BJ (cell line): ENCODE results near the gene PDHX. TPM values are rescaled to one million over a fixed set of nuclear protein-coding genes. Genes with fewer than 3 reads are reported as not detected.
A peak's percentile ranks its signal among the peaks of the same experiment; 100 is the strongest.

Source experiments
- CTCF ChIA-PET: fragments of 350-600 bp; formaldehyde crosslinking; extraction: SDS; loops from one replicate; lab custom pipeline; 2021; ENCODE audit warnings: antibody characterized with exemption, inconsistent platforms; lab: Yijun Ruan, JAX
- POLR2A ChIA-PET: fragments of 300-600 bp; sonication (Branson Sonifier 250); formaldehyde crosslinking; extraction: SDS; loops from one replicate; lab custom pipeline; 2021; ENCODE audit warnings: antibody characterized with exemption; lab: Charles Lee
- DNase-seq: peaks from one replicate; pipeline ENCODE4 v3.0.0-alpha.2; 2011; ENCODE audit warnings: low read depth
- H3K27me3 ChIP-seq: 2 replicates; pipeline ENCODE4 v1.6.0; 2011; ENCODE audit warnings: low read length; ENCODE audit not compliant: control insufficient read depth, insufficient read depth
- H3K36me3 ChIP-seq: 2 replicates; pipeline ENCODE4 v1.5.1; 2011; ENCODE audit warnings: low read length; ENCODE audit not compliant: control insufficient read depth, insufficient read depth
- H3K4me3 ChIP-seq: 2 replicates; pipeline ENCODE4 v1.5.1; 2011; ENCODE audit warnings: low read depth, mild to moderate bottlenecking, control low read depth, low read length
- polyA plus RNA-seq: library from polyadenylated mRNA; depleted of rRNA; stranded (reverse); fragments of >200 nt; gene quantifications from 2 replicates; pipeline ENCODE4 v1.2.3, GENCODE V29; 2011
- TF ChIP-seq, protein P1 (sequence below): IDR thresholded peaks from 2 replicates; pipeline ENCODE4 v1.5.1; 2011; ENCODE audit warnings: low read depth, mild to moderate bottlenecking, control low read depth, inconsistent platforms, low read length, moderate library complexity; ENCODE audit not compliant: insufficient read depth

PDHX gene
- polyA plus RNA-seq, 1 experiment = 21.7 TPM

DNA sequence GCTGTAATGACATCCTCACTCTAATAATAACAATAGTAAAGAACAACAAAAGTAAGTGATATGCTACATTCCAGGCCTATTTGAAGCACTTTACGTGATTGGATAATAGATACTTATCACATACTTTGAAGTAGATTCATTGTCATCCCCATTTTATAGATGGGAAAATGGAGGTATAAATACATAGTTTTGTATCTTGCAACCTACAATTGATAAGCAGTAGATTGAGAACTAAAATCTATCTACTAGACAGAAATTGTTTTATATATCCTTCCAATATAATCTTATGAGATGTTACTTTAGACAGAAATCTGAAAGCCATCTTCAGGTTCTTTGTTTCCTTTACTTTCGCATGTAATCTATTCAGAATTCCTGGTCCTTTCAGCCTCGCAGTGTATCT, 118.0 kb downstream of the PDHX start:
- TF ChIP-seq, protein P1, sequence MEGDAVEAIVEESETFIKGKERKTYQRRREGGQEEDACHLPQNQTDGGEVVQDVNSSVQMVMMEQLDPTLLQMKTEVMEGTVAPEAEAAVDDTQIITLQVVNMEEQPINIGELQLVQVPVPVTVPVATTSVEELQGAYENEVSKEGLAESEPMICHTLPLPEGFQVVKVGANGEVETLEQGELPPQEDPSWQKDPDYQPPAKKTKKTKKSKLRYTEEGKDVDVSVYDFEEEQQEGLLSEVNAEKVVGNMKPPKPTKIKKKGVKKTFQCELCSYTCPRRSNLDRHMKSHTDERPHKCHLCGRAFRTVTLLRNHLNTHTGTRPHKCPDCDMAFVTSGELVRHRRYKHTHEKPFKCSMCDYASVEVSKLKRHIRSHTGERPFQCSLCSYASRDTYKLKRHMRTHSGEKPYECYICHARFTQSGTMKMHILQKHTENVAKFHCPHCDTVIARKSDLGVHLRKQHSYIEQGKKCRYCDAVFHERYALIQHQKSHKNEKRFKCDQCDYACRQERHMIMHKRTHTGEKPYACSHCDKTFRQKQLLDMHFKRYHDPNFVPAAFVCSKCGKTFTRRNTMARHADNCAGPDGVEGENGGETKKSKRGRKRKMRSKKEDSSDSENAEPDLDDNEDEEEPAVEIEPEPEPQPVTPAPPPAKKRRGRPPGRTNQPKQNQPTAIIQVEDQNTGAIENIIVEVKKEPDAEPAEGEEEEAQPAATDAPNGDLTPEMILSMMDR = no peak
- no peaks in the 10 kb centered on the region for H3K27me3 ChIP-seq
- no peak for DNase-seq
- CTCF ChIA-PET = interaction anchor here (0.6 to 1.0 kb wide), 3 partner anchors 11 to 19 kb away, joined by 3 read pairs; no protein-coding TSS in a partner anchor
- H3K36me3 ChIP-seq = no peaks in the 10 kb centered on the region
- POLR2A ChIA-PET = no interaction called here
- H3K4me3 ChIP-seq = no peak overlapping the region

DNA sequence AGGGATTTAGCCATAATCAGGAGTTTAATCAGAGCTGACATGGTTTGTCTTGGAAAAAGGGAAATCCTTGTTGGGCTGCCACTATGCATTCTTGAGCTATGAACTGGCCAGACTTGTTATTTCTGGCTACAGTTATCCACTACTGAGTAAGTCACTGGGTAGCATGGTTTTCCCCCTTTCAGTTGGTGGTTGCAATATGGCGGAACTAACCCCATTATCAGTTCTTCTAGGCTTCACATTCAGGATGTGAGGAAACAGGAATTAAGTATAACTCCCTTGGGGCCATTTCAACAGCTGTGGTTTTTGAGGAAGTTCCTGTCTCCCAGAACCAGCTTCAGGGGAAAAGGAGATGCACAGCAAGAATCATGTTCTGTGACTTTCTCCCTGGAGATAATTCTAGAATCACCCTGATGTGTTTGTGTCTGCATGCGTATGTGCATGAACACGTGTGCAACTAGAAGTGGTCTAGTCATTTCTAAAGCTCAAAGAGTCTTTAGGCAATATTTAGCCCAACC, 119.5 kb downstream of the PDHX start:
- POLR2A ChIA-PET = no interaction called here
- Histone ChIP-seq H3K4me3 (no peak overlapping the region), H3K27me3 (no peaks in the 10 kb centered on the region), H3K36me3 (no peaks in the 10 kb centered on the region)
- CTCF ChIA-PET = no interaction called here
- TF ChIP-seq, protein P1 = no peak
- DNase-seq = peak; percentile 87

DNA sequence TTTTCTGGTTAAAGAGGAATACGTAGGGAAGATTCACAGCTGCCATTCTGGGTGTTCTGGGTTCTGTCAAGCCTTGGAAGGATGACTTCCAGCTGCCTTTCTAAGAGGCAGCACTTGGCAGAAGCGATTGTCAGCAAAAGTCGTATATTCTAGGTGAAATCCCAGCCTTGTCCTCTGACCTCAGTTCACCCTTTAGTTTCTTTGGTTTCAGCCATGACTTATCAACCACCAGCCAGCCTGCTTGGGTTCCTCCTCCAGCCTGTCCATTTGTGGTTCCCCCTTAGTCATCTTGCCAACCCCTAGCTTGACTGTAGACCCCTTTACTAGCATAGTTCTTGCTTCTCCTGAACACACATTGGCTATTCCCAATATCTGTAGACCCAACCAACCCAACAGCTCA, 120.2 kb downstream of the PDHX start:
- no peak overlapping the region for H3K4me3 ChIP-seq
- ChIA-PET POLR2A (no interaction called here), CTCF (no interaction called here)
- no peaks in the 10 kb centered on the region for H3K36me3 ChIP-seq
- no peaks in the 10 kb centered on the region for H3K27me3 ChIP-seq
- no peak for DNase-seq
- TF ChIP-seq, protein P1 = no peak

DNA sequence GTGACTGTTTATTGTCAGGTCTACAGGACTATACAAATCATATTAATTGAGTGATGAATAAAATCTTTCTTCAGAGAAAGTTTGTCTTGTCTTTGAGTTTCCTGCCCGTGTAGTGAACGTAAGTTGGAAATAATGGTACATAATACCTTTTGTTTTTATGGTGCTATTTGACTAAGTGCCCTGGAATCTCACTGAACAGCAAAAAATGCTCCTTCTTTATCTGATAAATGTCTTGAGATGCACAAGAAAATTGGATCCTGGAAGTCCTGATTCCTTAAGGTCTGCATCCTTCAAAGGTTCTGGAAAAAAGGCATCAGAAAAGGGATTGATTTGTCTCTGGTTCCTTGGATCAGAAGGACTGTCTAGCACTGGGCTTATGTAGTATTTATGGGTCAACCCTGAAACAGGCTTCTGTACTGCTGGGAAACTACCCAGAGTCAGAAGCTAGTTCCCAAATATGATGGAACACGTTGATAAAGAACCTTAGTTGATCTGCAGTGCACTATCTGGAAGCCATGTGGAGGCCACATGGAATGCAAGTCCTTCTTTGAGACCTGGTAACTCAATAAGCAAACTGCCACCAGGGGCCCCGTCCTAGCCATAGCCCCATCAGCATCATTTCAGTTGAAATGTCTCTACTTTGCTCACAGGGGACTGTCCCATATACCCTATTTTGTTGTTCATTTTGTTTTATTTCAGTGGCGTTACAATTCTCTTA, 122.0 kb downstream of the PDHX start:
- Histone ChIP-seq H3K36me3 (no peaks in the 10 kb centered on the region), H3K4me3 (no peak overlapping the region), H3K27me3 (no peaks in the 10 kb centered on the region)
- TF ChIP-seq, protein P1 = no peak
- DNase-seq = no peak
- ChIA-PET CTCF (interaction anchor here (0.7 kb wide), 1 partner anchor 51 kb away, joined by 3 read pairs; no protein-coding TSS in a partner anchor), POLR2A (no interaction called here)

DNA sequence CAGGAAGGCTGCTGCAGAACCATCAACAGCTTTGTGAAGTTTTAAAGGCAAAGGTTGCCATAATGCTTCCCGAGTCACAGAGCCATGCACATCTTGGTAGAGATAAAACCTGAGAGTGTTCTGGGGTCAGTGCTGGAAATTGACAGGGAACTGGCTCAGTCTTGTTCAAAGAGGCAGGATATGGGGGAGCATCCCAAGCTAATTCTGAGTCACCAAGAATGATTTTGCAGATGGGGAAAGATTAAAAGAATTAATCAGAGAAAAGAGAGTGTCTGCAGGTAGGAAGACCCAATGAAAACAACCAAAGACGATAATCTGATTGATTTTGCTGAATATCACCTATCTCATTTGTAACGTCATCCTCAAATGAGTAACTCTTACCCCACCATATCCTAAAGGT, 122.7 kb downstream of the PDHX start:
- Histone ChIP-seq H3K4me3 (no peak overlapping the region), H3K27me3 (no peaks in the 10 kb centered on the region), H3K36me3 (no peaks in the 10 kb centered on the region)
- ChIA-PET CTCF (interaction anchor here (0.7 kb wide), 1 partner anchor 50 kb away, joined by 3 read pairs; no protein-coding TSS in a partner anchor), POLR2A (no interaction called here)
- no peak for DNase-seq
- TF ChIP-seq, protein P1 = no peak
